OCI-LY3 (cell line): ENCODE data around the gene MED17.
"Not testable (repeated sequence)": the region's sequence is repeated elsewhere in the genome, so short reads cannot be mapped to it uniquely, and the experiment has no call there.

ENCODE experiments used
- CTCF ChIP-seq: fragments of 200-600, 300-600 bp; sonication (generic); IDR thresholded peaks from 2 replicates; pipeline ENCODE4 v1.5.1; 2014; ENCODE audit warnings: antibody characterized with exemption, low read length, low read depth
- EZH2phosphoT487 ChIP-seq: fragments of 200-600 bp; shearing (Covaris generic); IDR thresholded peaks from 2 replicates; pipeline ENCODE4 v1.6.1; 2018; ENCODE audit warnings: antibody characterized with exemption, mixed run types, low read depth

GRCh38 chr11:93745005-93745755 lies 38.9 kb upstream of the MED17 start:
- not testable (repeated sequence) for TF ChIP-seq CTCF, EZH2phosphoT487
